Stomach (tissue), 9 donors: Measurements from ENCODE around the gene PCSK2. TPM values are rescaled to one million over a fixed set of nuclear protein-coding genes. Genes with fewer than 3 reads are reported as not detected.

Experiments used
- DNase-seq, 2 donors: peaks; one replicate each; pipeline versions ENCODE4 v3.0.0 to v3.0.0-alpha.2; 2013 to 2019
- H3K27ac ChIP-seq, 5 donors: fragments of 200-600 bp in 4 of 5; sonication (generic) in 4 of 5; one replicate each; pipeline ENCODE4 v1.5.1; 2013 to 2019; ENCODE audit warnings: mild to moderate bottlenecking in 1 of 5, moderate library complexity in 1 of 5
- H3K27me3 ChIP-seq, 3 donors: fragments of 200-600 bp; sonication (generic); one replicate each; pipeline ENCODE4 v1.5.1; 2017 to 2019; ENCODE audit warnings: mixed run types in 1 of 3
- H3K36me3 ChIP-seq, 4 donors: fragments of 200-600 bp; sonication (generic); 1 replicate in 3 of 4; 2 replicates in 1 of 4; pipeline ENCODE4 v1.5.1; 2016 to 2019
- H3K4me1 ChIP-seq, 4 donors: fragments of 200-600 bp; sonication (generic); one replicate each; pipeline ENCODE4 v1.5.1; 2016 to 2019
- H3K4me3 ChIP-seq, 4 donors: fragments of 200-600 bp; sonication (generic) in 3 of 4; one replicate each; pipeline ENCODE4 v1.5.1; 2016 to 2019; ENCODE audit warnings: mild to moderate bottlenecking in 1 of 4
- H3K9me3 ChIP-seq, 4 donors: fragments of 200-600 bp; sonication (generic); one replicate each; pipeline ENCODE4 v1.5.1; 2016 to 2019
- CTCF ChIP-seq, 7 experiments: fragments of 450-650 bp in 4 of 7; fragments of 200-600 bp in 3 of 7; sonication (generic) in 3 of 7; IDR thresholded peaks; one replicate each; pipeline ENCODE4 v1.5.1; 2016 to 2019; ENCODE audit warnings: antibody characterized with exemption in 7 of 7, control low read depth in 2 of 7, mild to moderate bottlenecking in 1 of 7
- EP300 ChIP-seq: sonication (generic); formaldehyde crosslinking; IDR thresholded peaks from one replicate; pipeline ENCODE4 v1.6.1; 2017; ENCODE audit warnings: antibody characterized with exemption
- POLR2A ChIP-seq, 4 donors: fragments of 450-650 bp; IDR thresholded peaks; one replicate each; pipeline ENCODE4 v1.6.1; 2016; ENCODE audit warnings: antibody characterized with exemption in 4 of 4, control low read depth in 2 of 4, mild to moderate bottlenecking in 1 of 4, moderate library complexity in 1 of 4
- POLR2AphosphoS5 ChIP-seq, 3 donors: sonication (generic); formaldehyde crosslinking; IDR thresholded peaks; one replicate each; pipeline ENCODE4 v1.6.1; 2016; ENCODE audit warnings: antibody characterized with exemption in 3 of 3
- WGBS, 5 donors: extraction: QIAGEN DNeasy Blood & Tissue Kit in 3 of 5; methylation state at CpG; one replicate each; pipeline versions ENCODE4 v1.1.5 to v1.1.7; 2013 to 2018; 5-methylcytosine and 5-hydroxymethylcytosine counted together
- intact Hi-C: fragments of 100-400 bp; cut with DNase I; formaldehyde crosslinking; loops from one replicate; pipeline ENCODE4 v1.15.1; 2023; ENCODE audit warnings: low total_unique reads
- polyA plus RNA-seq, 3 donors: library from polyadenylated mRNA; stranded (reverse); fragments of 200-250 nt; gene quantifications; one replicate each; pipeline ENCODE4 v1.2.3, GENCODE V29; 2013
- total RNA-seq, 5 donors: library from RNA; depleted of rRNA; stranded (reverse); fragments of >200 nt; gene quantifications; one replicate each; pipeline versions ENCODE4 v1.1.0 to v1.2.3, GENCODE V29; 2014 to 2016
- donor health status: healthy with polysubstance abuse.
- donor health status: Bipolar disorder and iron deficiency.
- donor health status: healthy.

The PCSK2 gene
- total and polyA plus RNA-seq, 8 donors: 0.15 to 3.7 (median 1.2) TPM; not detected in 2

- Histone ChIP-seq H3K27me3 (no peaks in the 10 kb centered on the region), H3K4me1 (no peaks in the 10 kb centered on the region), H3K4me3 (no peak overlapping the region), H3K27ac (no peak overlapping the region), H3K9me3 (no peaks in the 10 kb centered on the region), H3K36me3 (no peaks in the 10 kb centered on the region)
- DNase-seq: peak in 1 of 2 donors; percentile 16
- intact Hi-C loops: no loop called here
- TF ChIP-seq POLR2AphosphoS5 (IDR thresholded peaks at IDR 0.05) (no peak), CTCF (IDR thresholded peaks at IDR 0.05) (no peak)
Measured at GRCh38 chr20:17281478-17281877, 54.6 kb downstream of the PCSK2 start.

- H3K9me3 ChIP-seq: no peaks in the 10 kb centered on the region
- intact Hi-C loops: no loop called here
- WGBS, 5 donors: 41 to 69% (median 57%) methylated on average over 3 of the region's 3 CpGs
Measured at GRCh38 chr20:17282501-17282900, 55.7 kb downstream of the PCSK2 start.

GRCh38 chr20:17287503-17287902 lies 60.7 kb downstream of the PCSK2 start:
- WGBS, 5 donors: 67 to 88% (median 85%) methylated on average over 1 to 2 of the region's 2 CpGs
- no peak for DNase-seq
- Histone ChIP-seq H3K27ac (no peak overlapping the region), H3K4me1 (no peaks in the 10 kb centered on the region), H3K9me3 (no peaks in the 10 kb centered on the region), H3K36me3 (no peaks in the 10 kb centered on the region), H3K27me3 (peaks cover 0 to 6% (median 0%) of the 10 kb centered on the region in 3 donors), H3K4me3 (no peak overlapping the region)
- TF ChIP-seq EP300 (no peak), CTCF (IDR thresholded peaks at IDR 0.05) (no peak), POLR2A (IDR thresholded peaks at IDR 0.05) (no peak), POLR2AphosphoS5 (IDR thresholded peaks at IDR 0.05) (no peak)
- intact Hi-C loops: no loop called here

More at GRCh38 chr20:17282501-17282900, 55.7 kb downstream of the PCSK2 start:
- TF ChIP-seq POLR2A (IDR thresholded peaks at IDR 0.05): no peak
- TF ChIP-seq POLR2AphosphoS5 (IDR thresholded peaks at IDR 0.05): no peak
- TF ChIP-seq CTCF (IDR thresholded peaks at IDR 0.05): no peak
- TF ChIP-seq EP300: no peak
- Histone ChIP-seq H3K4me3 (no peak overlapping the region), H3K36me3 (no peaks in the 10 kb centered on the region), H3K27me3 (peaks cover 0 to under 1% (median 0%) of the 10 kb centered on the region in 3 donors), H3K27ac (no peak overlapping the region), H3K4me1 (no peaks in the 10 kb centered on the region)
- DNase-seq: no peak

GRCh38 chr20:17287998-17288397 lies 61.2 kb downstream of the PCSK2 start:
- no peak for DNase-seq
- Histone ChIP-seq H3K4me3 (no peak overlapping the region), H3K27ac (no peak overlapping the region), H3K9me3 (no peaks in the 10 kb centered on the region), H3K27me3 (peaks cover 0 to 6% (median 0%) of the 10 kb centered on the region in 3 donors), H3K4me1 (no peaks in the 10 kb centered on the region), H3K36me3 (no peaks in the 10 kb centered on the region)
- 81 to 90% (median 85%) methylated on average over 3 of the region's 3 CpGs for WGBS, 5 donors
- intact Hi-C loops: no loop called here
- TF ChIP-seq POLR2A (IDR thresholded peaks at IDR 0.05) (no peak), POLR2AphosphoS5 (IDR thresholded peaks at IDR 0.05) (no peak), EP300 (no peak), CTCF (IDR thresholded peaks at IDR 0.05) (no peak)
